HEK293 (cell line): ENCODE data around the gene AKAP11.

Experiments used
- CTCF ChIA-PET: fragments of 350-600 bp; formaldehyde crosslinking; extraction: SDS; loops from one replicate; lab custom pipeline; 2021; ENCODE audit warnings: antibody characterized with exemption; lab: Yijun Ruan, JAX
- POLR2A ChIA-PET: fragments of 300-600 bp; formaldehyde crosslinking; extraction: SDS; loops from one replicate; lab custom pipeline; 2020; ENCODE audit warnings: antibody characterized with exemption, inconsistent platforms; lab: Yijun Ruan, JAX
- H3K27ac ChIP-seq: fragments of 200-500 bp; sonication (Bioruptor generic); 2 replicates; pipeline ENCODE4 v1.5.1; 2014; ENCODE audit warnings: low read depth, low read length, control low read depth, inconsistent platforms; ENCODE audit errors: extremely low read depth
- H3K36me3 ChIP-seq, 2 experiments: fragments of 200-500 bp in 1 of 2; sonication (Bioruptor generic) in 1 of 2; 1 replicate in 1 of 2; 2 replicates in 1 of 2; pipeline ENCODE4 v1.5.1; 2014 to 2017; ENCODE audit warnings: inconsistent platforms in 2 of 2, low read length in 2 of 2; ENCODE audit not compliant: control insufficient read depth in 2 of 2, insufficient read depth in 1 of 2
- H3K4me1 ChIP-seq: fragments of 200-500 bp; sonication (Bioruptor generic); 2 replicates; pipeline ENCODE4 v1.5.1; 2014; ENCODE audit warnings: mild to moderate bottlenecking, low read length, inconsistent platforms; ENCODE audit not compliant: control insufficient read depth, insufficient read depth
- H3K4me3 ChIP-seq: 2 replicates; pipeline ENCODE4 v1.5.1; 2011; ENCODE audit warnings: low read depth, mild to moderate bottlenecking, control low read depth, low read length, moderate library complexity
- H3K9me3 ChIP-seq: fragments of 200-500 bp; sonication (Bioruptor generic); 2 replicates; pipeline ENCODE4 v1.5.1; 2014; ENCODE audit warnings: low read depth, low read length, inconsistent platforms; ENCODE audit not compliant: control insufficient read depth, insufficient read depth
- BCL11A ChIP-seq: fragments of 450-650 bp; formaldehyde crosslinking; IDR thresholded peaks from 2 replicates; pipeline ENCODE4 v1.5.1; 2016; ENCODE audit warnings: low read depth, missing biosample characterization, missing genetic modification characterization
- HOXC10 ChIP-seq: sonication (generic); formaldehyde crosslinking; IDR thresholded peaks from 2 replicates; pipeline ENCODE4 v1.8.1; 2023; ENCODE audit warnings: mild to moderate bottlenecking, missing genetic modification reagents
- MYNN ChIP-seq: fragments of 450-650 bp; formaldehyde crosslinking; IDR thresholded peaks from 2 replicates; pipeline ENCODE4 v1.5.1; 2016; ENCODE audit warnings: missing biosample characterization, missing genetic modification characterization, borderline replicate concordance
- MZF1 ChIP-seq: fragments of 450-650 bp; formaldehyde crosslinking; IDR thresholded peaks from 2 replicates; pipeline ENCODE4 v1.5.1; 2017; ENCODE audit warnings: missing biosample characterization, missing genetic modification characterization, borderline replicate concordance
- SALL2 ChIP-seq: fragments of 450-650 bp; formaldehyde crosslinking; IDR thresholded peaks from 2 replicates; pipeline ENCODE4 v1.5.0; 2017; ENCODE audit warnings: missing biosample characterization, mild to moderate bottlenecking, missing genetic modification characterization, borderline replicate concordance
- SETDB1 ChIP-seq: IDR thresholded peaks from one replicate; pipeline ENCODE4 v1.6.1; 2017; ENCODE audit warnings: mild to moderate bottlenecking, low read length, moderate library complexity, mixed read lengths; ENCODE audit not compliant: insufficient read length
- ZBTB20 ChIP-seq: fragments of 450-650 bp; formaldehyde crosslinking; IDR thresholded peaks from 2 replicates; pipeline ENCODE4 v1.5.1; 2016; ENCODE audit warnings: missing biosample characterization, missing genetic modification characterization
- ZFP41 ChIP-seq: fragments of 450-650 bp; formaldehyde crosslinking; IDR thresholded peaks from 2 replicates; pipeline ENCODE4 v1.5.1; 2016; ENCODE audit warnings: missing biosample characterization, missing genetic modification characterization, borderline replicate concordance
- ZFP69B ChIP-seq: fragments of 450-650 bp; formaldehyde crosslinking; IDR thresholded peaks from 2 replicates; pipeline ENCODE4 v1.5.1; 2016; ENCODE audit warnings: missing biosample characterization, missing genetic modification characterization
- ZIC2 ChIP-seq: fragments of 450-650 bp; formaldehyde crosslinking; IDR thresholded peaks from 2 replicates; pipeline ENCODE4 v1.5.1; 2016; ENCODE audit warnings: missing biosample characterization, missing genetic modification characterization
- ZNF132 ChIP-seq: fragments of 450-650 bp; formaldehyde crosslinking; IDR thresholded peaks from 2 replicates; pipeline ENCODE4 v1.5.1; 2017; ENCODE audit warnings: missing biosample characterization, missing genetic modification characterization, borderline replicate concordance
- ZNF19 ChIP-seq: fragments of 450-650 bp; formaldehyde crosslinking; IDR thresholded peaks from 2 replicates; pipeline ENCODE4; 2016; ENCODE audit warnings: missing biosample characterization, missing genetic modification characterization, low read depth
- ZNF202 ChIP-seq: fragments of 450-650 bp; formaldehyde crosslinking; IDR thresholded peaks from 2 replicates; pipeline ENCODE4 v1.5.1; 2016; ENCODE audit warnings: missing biosample characterization, missing genetic modification characterization, borderline replicate concordance
- ZNF280D ChIP-seq: fragments of 450-650 bp; formaldehyde crosslinking; IDR thresholded peaks from 2 replicates; pipeline ENCODE4 v1.5.1; 2016; ENCODE audit warnings: missing biosample characterization, missing genetic modification characterization
- ZNF416 ChIP-seq: fragments of 450-650 bp; formaldehyde crosslinking; IDR thresholded peaks from 2 replicates; pipeline ENCODE4 v1.5.1; 2016; ENCODE audit warnings: missing biosample characterization, missing genetic modification characterization
- ZNF501 ChIP-seq: fragments of 450-650 bp; formaldehyde crosslinking; IDR thresholded peaks from 2 replicates; pipeline ENCODE4 v1.5.1; 2016; ENCODE audit warnings: missing biosample characterization, missing genetic modification characterization
- ZNF529 ChIP-seq: fragments of 450-650 bp; formaldehyde crosslinking; IDR thresholded peaks from 2 replicates; pipeline ENCODE4 v1.5.1; 2017; ENCODE audit warnings: missing genetic modification characterization, missing biosample characterization; ENCODE audit not compliant: insufficient replicate concordance
- ZNF585B ChIP-seq: fragments of 450-650 bp; formaldehyde crosslinking; IDR thresholded peaks from 2 replicates; pipeline ENCODE4 v1.5.1; 2016; ENCODE audit warnings: missing biosample characterization, missing genetic modification characterization
- ZNF843 ChIP-seq: fragments of 450-650 bp; formaldehyde crosslinking; IDR thresholded peaks from 2 replicates; pipeline ENCODE4 v1.5.1; 2016; ENCODE audit warnings: missing biosample characterization, missing genetic modification characterization
- TF ChIP-seq, protein P1 (sequence below): fragments of 450-650 bp; formaldehyde crosslinking; IDR thresholded peaks from 2 replicates; pipeline ENCODE4 v1.5.1; 2017; ENCODE audit warnings: missing biosample characterization, missing genetic modification characterization

AKAP11 gene

DNA sequence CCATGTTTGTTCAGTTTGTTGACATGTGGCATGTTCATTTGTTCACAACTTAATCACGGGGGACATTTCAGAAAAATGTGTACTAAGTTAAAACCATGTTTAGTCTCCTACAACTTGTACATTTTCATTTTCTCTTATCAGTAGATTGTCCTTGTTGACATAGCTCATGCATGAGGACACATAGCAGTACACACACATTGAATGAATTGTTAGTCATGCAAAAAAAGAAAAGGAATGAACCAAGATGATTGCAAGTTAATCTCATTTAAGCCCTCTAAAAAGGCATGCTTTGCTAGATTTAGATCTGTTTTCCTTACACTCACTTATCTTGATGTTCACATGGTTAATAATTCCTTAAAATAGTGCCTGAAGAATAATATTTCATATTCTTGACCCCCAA is 38.2 kb upstream of the AKAP11 start:
- Histone ChIP-seq H3K9me3 (no peaks in the 10 kb centered on the region), H3K4me3 (no peak overlapping the region), H3K4me1 (no peaks in the 10 kb centered on the region), H3K27ac (no peak overlapping the region), H3K36me3 (no peaks in the 10 kb centered on the region; a peak in 2 of 3 replicates)
- TF ChIP-seq, protein P1, sequence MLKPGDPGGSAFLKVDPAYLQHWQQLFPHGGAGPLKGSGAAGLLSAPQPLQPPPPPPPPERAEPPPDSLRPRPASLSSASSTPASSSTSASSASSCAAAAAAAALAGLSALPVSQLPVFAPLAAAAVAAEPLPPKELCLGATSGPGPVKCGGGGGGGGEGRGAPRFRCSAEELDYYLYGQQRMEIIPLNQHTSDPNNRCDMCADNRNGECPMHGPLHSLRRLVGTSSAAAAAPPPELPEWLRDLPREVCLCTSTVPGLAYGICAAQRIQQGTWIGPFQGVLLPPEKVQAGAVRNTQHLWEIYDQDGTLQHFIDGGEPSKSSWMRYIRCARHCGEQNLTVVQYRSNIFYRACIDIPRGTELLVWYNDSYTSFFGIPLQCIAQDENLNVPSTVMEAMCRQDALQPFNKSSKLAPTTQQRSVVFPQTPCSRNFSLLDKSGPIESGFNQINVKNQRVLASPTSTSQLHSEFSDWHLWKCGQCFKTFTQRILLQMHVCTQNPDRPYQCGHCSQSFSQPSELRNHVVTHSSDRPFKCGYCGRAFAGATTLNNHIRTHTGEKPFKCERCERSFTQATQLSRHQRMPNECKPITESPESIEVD (tag by site-specific recombination), result 0 out of 2 replicates have a peak, but pooled peaks have one; percentile 9
- no peak for TF ChIP-seq ZNF280D (tag by site-specific recombination)
- ChIA-PET CTCF (no interaction called here), POLR2A (no interaction called here)

DNA sequence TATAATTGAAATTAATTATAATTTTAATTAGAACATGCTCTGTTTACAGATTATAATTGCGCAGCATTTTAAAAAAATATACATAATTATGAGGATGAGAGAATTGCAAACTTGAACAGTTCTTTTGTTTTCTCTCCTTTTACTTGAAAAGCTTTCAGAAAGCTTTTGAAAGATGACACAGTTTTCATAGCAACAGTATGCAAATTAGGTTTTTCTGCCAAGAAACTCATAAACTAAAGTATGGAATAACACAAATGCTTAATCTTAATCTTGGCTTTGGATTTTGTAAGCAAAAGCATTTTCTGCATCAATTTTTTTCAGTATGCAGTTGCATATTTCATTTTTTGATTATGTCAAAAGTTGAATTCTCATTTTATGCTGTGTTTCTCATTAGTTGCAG is 32.8 kb upstream of the AKAP11 start:
- H3K36me3 ChIP-seq, result no peaks in the 10 kb centered on the region
- no peaks in the 10 kb centered on the region for H3K9me3 ChIP-seq
- no peak overlapping the region for H3K4me3 ChIP-seq
- CTCF ChIA-PET, result no interaction called here
- POLR2A ChIA-PET, result no interaction called here
- no peaks in the 10 kb centered on the region for H3K4me1 ChIP-seq
- TF ChIP-seq SALL2 (tag by site-specific recombination), result no peak
- TF ChIP-seq ZFP69B (tag by site-specific recombination), result no peak
- TF ChIP-seq ZNF416 (tag by site-specific recombination), result no peak
- no peak for TF ChIP-seq ZNF19
- no peak for TF ChIP-seq MZF1 (tag by site-specific recombination)
- TF ChIP-seq BCL11A, result no peak
- TF ChIP-seq ZNF202 (tag by site-specific recombination), result no peak
- no peak for TF ChIP-seq MYNN (tag by site-specific recombination)
- no peak for TF ChIP-seq ZNF529 (tag by site-specific recombination)
- no peak for TF ChIP-seq ZBTB20 (tag by site-specific recombination)
- no peak for TF ChIP-seq HOXC10 (CRISPR knock-in tag)
- no peak for TF ChIP-seq ZNF843
- TF ChIP-seq ZNF501 (tag by site-specific recombination), result no peak
- no peak for TF ChIP-seq SETDB1
- no peak overlapping the region for H3K27ac ChIP-seq

DNA sequence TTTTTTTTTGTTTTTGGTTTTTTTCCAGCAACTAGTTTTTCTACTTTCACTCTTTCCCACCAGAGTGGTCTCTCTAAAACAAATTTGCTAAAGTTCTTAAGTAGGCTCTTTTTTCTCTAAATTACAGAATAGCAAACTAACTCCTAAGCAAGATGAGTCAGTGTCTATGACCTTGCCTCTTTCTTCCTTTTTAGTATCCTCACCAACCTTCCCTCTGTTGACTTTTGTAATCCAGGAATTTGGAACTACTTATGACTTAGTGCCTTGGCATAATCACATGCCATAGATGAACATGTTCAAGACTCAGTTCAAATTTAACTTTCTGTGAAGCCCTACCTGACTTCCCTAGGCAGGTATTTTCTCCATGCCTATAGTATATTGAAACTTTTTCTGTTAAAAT is 32.3 kb upstream of the AKAP11 start:
- CTCF ChIA-PET, result no interaction called here
- Histone ChIP-seq H3K4me3 (no peak overlapping the region), H3K27ac (no peak overlapping the region)
- TF ChIP-seq ZNF585B (tag by site-specific recombination) (no peak), ZIC2 (tag by site-specific recombination) (no peak), ZFP41 (tag by site-specific recombination) (no peak), ZNF132 (tag by site-specific recombination) (no peak)
- TF ChIP-seq, all 188 proteins: peak for 0
- Histone ChIP-seq H3K36me3 (no peaks in the 10 kb centered on the region), H3K9me3 (no peaks in the 10 kb centered on the region), H3K4me1 (no peaks in the 10 kb centered on the region)
- POLR2A ChIA-PET, result no interaction called here
